Small intestine (tissue), 7 donors: ENCODE data around the gene KCNH2. TPM values are rescaled to one million over a fixed set of nuclear protein-coding genes. Genes with fewer than 3 reads are reported as not detected.

Experiments used
- DNase-seq, 2 donors: peaks; one replicate each; pipeline versions ENCODE4 v3.0.0 to v3.0.0-alpha.2; 2013
- FAIRE-seq: peaks from 2 replicates; lab custom pipeline; 2012; peaks lifted over from hg19 to GRCh38; lab: Jason Lieb, UNC
- H3K27ac ChIP-seq, 3 donors: one replicate each; pipeline ENCODE4 v1.5.1; 2013; ENCODE audit warnings: low read length in 2 of 3, mild to moderate bottlenecking in 2 of 3, control low read depth in 1 of 3, inconsistent platforms in 1 of 3, low read depth in 1 of 3, moderate library complexity in 1 of 3
- H3K27me3 ChIP-seq, 3 donors: one replicate each; pipeline ENCODE4 v1.6.1; 2013; ENCODE audit warnings: low read length in 3 of 3, inconsistent platforms in 1 of 3; ENCODE audit not compliant: control insufficient read depth in 3 of 3, insufficient read depth in 3 of 3
- H3K36me3 ChIP-seq, 3 donors: one replicate each; pipeline ENCODE4 v1.6.1; 2013; ENCODE audit warnings: low read length in 3 of 3, inconsistent platforms in 1 of 3, low read depth in 1 of 3, mild to moderate bottlenecking in 1 of 3, moderate library complexity in 1 of 3; ENCODE audit not compliant: control insufficient read depth in 3 of 3, insufficient read depth in 2 of 3
- H3K4me1 ChIP-seq, 3 donors: one replicate each; pipeline ENCODE4 v1.6.1; 2013; ENCODE audit warnings: low read length in 2 of 3, inconsistent platforms in 1 of 3, low read depth in 1 of 3, mild to moderate bottlenecking in 1 of 3, moderate library complexity in 1 of 3; ENCODE audit not compliant: control insufficient read depth in 3 of 3, insufficient read depth in 2 of 3
- H3K4me3 ChIP-seq, 3 donors: one replicate each; pipeline ENCODE4 v1.5.1; 2013; ENCODE audit warnings: low read length in 3 of 3, control low read depth in 1 of 3, inconsistent platforms in 1 of 3, low read depth in 1 of 3, mild to moderate bottlenecking in 1 of 3, moderate library complexity in 1 of 3
- H3K9me3 ChIP-seq, 2 donors: one replicate each; pipeline ENCODE4 v1.6.1; 2013; ENCODE audit warnings: low read depth in 1 of 2, low read length in 1 of 2; ENCODE audit not compliant: control insufficient read depth in 2 of 2, insufficient read depth in 1 of 2
- WGBS, 3 donors: extraction: QIAGEN DNeasy Blood & Tissue Kit; methylation state at CpG; one replicate each; pipeline ENCODE4 v1.1.7; 2013; 5-methylcytosine and 5-hydroxymethylcytosine counted together
- polyA plus RNA-seq, 4 donors: library from polyadenylated mRNA; stranded (reverse) in 3 of 4; unstranded in 1 of 4; fragments of 200-250 nt in 3 of 4; fragments of 120-200 nt in 1 of 4; gene quantifications; one replicate each; pipeline versions ENCODE4 v1.2.1 to v1.2.3, GENCODE V29; 2013
- donor health status: healthy with polysubstance abuse.
- donor health status: control.
- donor health status: control.
- donor health status: Bipolar disorder and iron deficiency.
- donor health status: healthy.

The KCNH2 gene
- polyA plus RNA-seq, 4 donors: 2.4 to 5.7 (median 3.7) TPM; not detected in 1

DNA sequence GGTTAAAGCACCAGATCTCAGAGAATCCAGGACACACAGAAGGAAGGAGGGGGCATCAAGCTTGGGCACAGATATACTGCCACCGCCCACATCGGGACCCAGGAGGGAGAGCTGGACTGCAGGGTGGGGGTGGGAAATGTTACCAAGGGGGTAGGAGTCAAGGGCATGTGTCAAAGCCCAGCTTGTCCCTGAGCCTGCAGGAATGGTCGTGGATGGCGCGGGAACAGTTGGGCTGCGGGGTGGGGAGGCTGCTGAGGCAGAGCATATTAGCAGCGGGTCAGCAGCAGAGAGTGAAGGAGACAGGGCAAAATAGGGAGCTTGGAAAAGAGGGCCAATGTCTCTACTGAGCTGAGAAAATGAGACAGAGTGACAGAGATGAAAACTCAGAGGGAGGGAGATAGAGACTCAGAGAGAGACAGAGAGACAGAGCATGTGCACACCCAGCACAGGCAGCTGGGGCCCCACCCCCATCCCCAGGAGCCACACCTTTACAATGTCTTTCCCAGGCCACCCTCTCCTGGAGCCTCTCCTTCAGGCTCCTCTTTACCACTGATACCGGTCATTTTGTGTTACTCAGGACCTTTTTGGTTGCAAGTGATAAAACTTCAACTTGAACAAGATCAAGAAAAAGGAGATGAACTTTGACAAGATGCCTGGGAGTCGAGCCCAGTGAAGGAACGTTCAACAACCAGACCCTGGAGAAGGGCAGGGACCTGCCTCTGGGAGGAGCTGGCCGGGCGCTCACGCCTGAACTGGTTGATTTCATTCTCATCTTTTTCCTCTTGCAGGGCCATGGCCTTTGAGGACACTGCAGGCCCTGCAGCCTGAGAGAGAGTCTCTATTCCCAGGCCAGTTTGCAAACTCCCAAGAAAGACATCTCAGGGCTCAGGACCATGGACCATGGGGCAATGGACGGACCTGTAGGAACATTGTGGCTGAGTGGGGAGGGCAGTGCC lies 75.8 kb downstream of the KCNH2 start:
- no peaks in the 10 kb centered on the region for H3K36me3 ChIP-seq
- peak overlapping the region; percentile 71 to 82 (median 74) for H3K27ac ChIP-seq
- no peaks in the 10 kb centered on the region for H3K9me3 ChIP-seq
- no peaks in the 10 kb centered on the region for H3K27me3 ChIP-seq
- FAIRE-seq (no peak), DNase-seq (peak; percentile 63 to 76)
- no peak overlapping the region for H3K4me3 ChIP-seq
- WGBS, 3 donors: 29 to 64% (median 47%) methylated on average over 14 of the region's 14 CpGs
- H3K4me1 ChIP-seq: peaks cover 0 to 34% (median 3%) of the 10 kb centered on the region in 3 donors

DNA sequence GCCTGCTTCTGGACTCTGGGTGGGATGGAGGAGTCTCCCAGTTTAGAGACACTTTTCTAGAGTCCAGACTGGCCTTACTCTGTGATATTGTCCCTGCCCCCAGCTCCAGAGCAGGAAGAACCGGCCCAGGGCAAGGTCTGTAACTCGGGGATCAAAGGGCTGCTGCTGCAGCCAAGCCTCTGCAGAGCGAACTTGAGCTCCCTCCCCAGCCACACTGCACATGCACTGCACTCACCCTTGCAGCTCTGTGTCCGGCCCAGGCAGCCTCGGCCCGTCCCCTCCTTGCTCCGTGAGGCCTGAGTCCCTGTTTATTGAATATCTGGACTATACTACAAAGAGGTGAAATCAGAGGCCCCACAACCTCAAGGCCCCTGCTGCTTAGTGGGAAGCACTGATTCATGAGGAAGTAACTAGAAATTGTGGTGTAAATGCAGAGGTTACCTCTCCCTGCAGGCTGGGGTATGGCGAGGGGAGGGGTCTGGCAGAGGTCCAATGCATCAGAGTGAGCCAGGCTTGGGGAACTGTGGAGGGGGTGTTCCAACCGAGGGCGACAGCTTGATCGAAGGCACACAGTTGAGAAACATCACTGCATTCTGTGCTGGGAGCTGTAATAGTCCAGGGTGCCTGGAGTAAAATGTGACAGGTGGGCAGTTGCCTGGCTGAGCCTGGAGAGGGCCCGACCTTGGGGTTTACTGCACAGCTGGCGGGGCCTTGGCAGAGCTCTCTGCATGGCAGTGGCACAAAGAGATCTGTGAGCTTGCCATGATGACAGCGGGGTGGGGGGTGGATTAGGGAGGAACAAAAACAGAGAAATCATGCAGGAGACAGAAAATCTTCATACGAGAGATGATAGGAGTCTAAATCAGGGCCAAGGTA lies 76.7 kb downstream of the KCNH2 start:
- FAIRE-seq (no peak), DNase-seq (peak; percentile 83 to 92)
- Histone ChIP-seq H3K27me3 (peaks cover 0 to 2% (median 0%) of the 10 kb centered on the region in 3 donors), H3K36me3 (no peaks in the 10 kb centered on the region), H3K27ac (peak overlapping the region; percentile 71 to 82 (median 74)), H3K4me3 (no peak overlapping the region), H3K4me1 (peaks cover 0 to 34% (median 3%) of the 10 kb centered on the region in 3 donors), H3K9me3 (no peaks in the 10 kb centered on the region)
- WGBS, 3 donors: 10 to 38% (median 28%) methylated on average over 15 of the region's 15 CpGs

DNA sequence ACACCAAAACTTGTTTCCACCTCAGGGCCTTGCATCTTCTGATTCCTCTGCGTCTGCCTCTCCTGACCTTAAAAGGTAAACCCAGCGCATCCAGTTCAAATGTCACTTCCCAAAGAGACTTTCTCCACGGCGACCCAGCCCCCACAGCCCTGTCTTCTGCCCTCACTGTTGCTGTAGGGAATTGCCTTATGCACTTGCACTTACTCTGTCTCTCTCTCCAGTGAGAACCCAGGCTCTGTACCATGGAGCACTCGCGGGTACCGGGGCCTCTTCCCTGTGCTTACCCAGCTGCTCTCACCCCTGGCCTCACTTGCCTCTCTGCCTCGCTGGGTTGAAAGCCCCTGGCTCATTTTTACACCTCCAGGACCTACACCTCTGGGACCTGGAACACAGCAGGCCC lies 77.4 kb downstream of the KCNH2 start:
- 24 to 64% (median 34%) methylated on average over 8 of the region's 8 CpGs for WGBS, 3 donors
- FAIRE-seq: no peak
- peaks cover 0 to 34% (median 3%) of the 10 kb centered on the region in 3 donors for H3K4me1 ChIP-seq
- H3K27ac ChIP-seq: peak overlapping the region; percentile 49 to 82 (median 74)
- H3K27me3 ChIP-seq: peaks cover 0 to 2% (median 0%) of the 10 kb centered on the region in 3 donors
- H3K36me3 ChIP-seq: no peaks in the 10 kb centered on the region
- DNase-seq: no peak
- no peak overlapping the region for H3K4me3 ChIP-seq
- no peaks in the 10 kb centered on the region for H3K9me3 ChIP-seq

DNA sequence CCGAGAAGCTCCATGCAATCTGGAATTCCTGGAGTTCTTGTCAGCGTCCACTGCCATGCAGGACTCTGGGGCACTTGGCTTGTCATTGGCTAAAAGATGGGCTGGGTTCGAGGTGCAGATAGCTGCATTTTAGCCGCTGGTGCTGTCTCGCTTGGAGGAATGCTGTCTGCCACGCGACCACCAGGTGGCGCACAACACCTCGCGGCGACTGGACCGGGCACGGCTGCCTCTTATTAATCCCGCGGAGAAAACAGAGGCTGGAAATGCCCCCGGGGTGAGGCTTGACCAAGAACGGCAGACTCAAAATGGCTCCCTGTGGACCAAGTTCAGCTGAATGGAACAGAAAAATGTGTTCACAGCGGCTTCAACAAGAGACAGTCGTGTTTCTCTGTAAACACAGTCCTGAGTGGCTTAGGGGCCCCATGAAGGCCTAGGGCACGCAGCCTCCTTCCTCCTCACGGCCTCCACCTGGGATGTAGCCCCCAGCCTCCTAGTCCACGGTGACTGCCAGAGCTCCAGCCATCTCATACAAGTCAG lies 79.6 kb downstream of the KCNH2 start:
- Histone ChIP-seq H3K36me3 (no peaks in the 10 kb centered on the region), H3K27me3 (peaks cover 0 to 2% (median 0%) of the 10 kb centered on the region in 3 donors), H3K4me1 (peaks cover 0 to 34% (median 3%) of the 10 kb centered on the region in 3 donors), H3K9me3 (peaks cover 0 to 3% of the 10 kb centered on the region in 2 donors), H3K4me3 (no peak overlapping the region), H3K27ac (peak overlapping the region in 1 of 3 donors; percentile 38)
- DNase-seq (peak; percentile 63 to 78), FAIRE-seq (no peak)
- 7 to 12% (median 9%) methylated on average over 22 of the region's 22 CpGs for WGBS, 3 donors

DNA sequence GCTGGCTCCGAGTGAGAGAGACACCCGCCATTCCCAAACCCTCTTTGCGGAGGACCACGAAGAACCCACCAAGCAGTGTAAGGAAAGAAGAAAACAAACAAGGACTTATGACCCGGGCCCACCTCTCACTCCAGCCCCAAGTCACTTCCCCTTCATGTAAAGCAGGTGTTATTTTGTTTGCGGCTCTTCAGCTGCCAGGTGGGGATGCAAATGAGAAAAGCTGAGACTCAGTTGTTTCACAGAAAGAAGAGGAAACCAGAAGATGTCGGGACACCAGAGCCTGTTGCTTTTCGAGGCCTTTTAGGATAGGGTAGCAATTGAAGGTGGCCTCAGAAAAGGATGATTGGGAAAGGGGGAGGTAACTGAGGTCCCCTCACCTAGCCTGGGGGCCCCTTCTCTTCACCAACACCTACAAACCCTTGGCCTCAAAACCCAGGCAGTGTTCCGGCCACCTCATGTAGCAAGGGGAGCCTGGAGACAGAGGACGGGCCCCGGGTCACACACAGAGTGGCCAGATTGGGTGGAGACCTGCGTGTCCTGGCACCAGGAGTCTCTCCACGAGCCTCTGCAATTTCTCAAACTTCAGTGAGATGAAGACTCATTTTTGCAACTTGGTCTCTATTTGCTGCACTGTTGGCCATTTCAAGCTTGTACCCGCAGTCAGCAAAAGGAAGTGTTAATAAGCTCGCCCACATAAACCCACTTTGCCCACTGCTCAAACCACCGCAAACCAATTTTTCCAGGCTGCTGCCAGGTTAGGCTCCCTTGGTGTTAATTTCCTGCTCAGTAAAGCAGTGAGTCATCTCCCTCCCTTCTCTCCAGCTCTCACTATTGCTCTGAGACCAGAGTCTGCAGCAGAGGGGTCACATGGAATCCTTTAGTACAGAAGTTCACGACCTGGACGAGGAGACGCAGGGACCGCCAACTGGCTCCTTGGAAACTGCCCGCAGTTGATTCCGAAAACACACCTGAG lies 80.3 kb downstream of the KCNH2 start:
- Histone ChIP-seq H3K36me3 (no peaks in the 10 kb centered on the region), H3K9me3 (peaks cover 0 to 10% of the 10 kb centered on the region in 2 donors), H3K27ac (peak overlapping the region in 1 of 3 donors; percentile 75), H3K4me1 (peaks cover 0 to 33% (median 3%) of the 10 kb centered on the region in 3 donors), H3K27me3 (peaks cover 0 to 2% (median 0%) of the 10 kb centered on the region in 3 donors), H3K4me3 (no peak overlapping the region)
- FAIRE-seq: no peak
- 49 to 55% (median 55%) methylated on average over 22 of the region's 22 CpGs for WGBS, 3 donors
- no peak for DNase-seq

DNA sequence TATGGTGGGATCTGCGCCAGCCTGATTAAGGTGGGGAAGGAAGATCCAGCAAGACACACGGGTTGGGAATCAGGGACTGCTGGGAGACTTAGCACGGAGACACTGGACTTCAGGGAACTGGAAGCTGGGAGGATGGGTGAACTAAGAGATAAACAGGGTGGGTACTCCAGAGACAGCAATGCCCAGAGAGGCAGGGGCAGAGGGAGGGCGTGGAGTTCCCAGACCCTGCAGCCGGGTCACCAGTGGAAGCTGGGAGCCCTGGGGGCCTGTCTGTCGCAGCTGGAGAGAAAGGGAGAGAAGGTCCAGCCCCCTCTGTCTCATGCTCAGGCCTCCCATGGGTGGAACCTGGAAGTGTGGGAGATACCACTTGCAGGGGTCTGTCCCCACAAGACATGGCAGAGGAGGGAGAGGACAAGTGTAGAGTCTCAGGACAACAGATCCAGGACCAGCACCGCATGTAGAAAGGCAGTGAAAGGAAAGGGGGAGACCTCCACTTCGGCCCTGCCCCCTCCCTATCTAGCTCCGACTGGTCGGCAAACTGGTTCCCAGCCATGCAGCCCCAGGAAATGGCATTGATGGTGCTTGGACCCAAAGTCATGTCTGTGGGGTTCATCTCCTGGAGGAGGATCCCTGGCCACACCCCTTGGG lies 81.4 kb downstream of the KCNH2 start:
- peaks cover 0 to 23% (median 0%) of the 10 kb centered on the region in 3 donors for H3K4me1 ChIP-seq

DNA sequence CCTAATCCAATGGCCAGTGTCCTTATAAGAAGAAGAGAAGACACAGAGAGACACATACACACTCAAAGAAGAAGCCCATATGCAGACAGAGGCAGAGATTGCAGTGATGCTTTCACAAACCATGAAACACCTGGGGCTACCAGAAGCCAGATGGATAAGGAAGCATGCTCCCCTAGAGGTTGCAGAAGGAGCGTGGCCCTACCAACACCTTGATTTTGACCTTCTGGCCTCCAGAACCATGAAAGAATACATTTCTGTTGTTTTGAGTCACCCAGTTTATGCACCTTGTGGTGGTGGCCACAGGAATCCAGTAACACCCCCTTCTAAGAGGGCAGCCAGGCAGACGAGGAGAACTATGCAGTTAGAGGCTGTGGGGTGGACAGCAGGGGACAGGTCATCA lies 82.3 kb downstream of the KCNH2 start:
- Histone ChIP-seq H3K4me1 (peaks cover 0 to 15% (median 0%) of the 10 kb centered on the region in 3 donors), H3K36me3 (no peaks in the 10 kb centered on the region), H3K9me3 (peaks cover 0 to 11% of the 10 kb centered on the region in 2 donors), H3K27me3 (peaks cover 0 to 2% (median 0%) of the 10 kb centered on the region in 3 donors), H3K27ac (no peak overlapping the region), H3K4me3 (no peak overlapping the region)
- FAIRE-seq (no peak), DNase-seq (no peak)
- 59 to 70% (median 65%) methylated on average over 2 of the region's 2 CpGs for WGBS, 3 donors

More for the DNA sequence above, 81.4 kb downstream of the KCNH2 start:
- no peak overlapping the region for H3K4me3 ChIP-seq
- H3K27ac ChIP-seq: peak overlapping the region in 1 of 3 donors; percentile 75
- H3K36me3 ChIP-seq: no peaks in the 10 kb centered on the region
- FAIRE-seq (no peak), DNase-seq (no peak)
- H3K9me3 ChIP-seq: peaks cover 0 to 11% of the 10 kb centered on the region in 2 donors
- H3K27me3 ChIP-seq: peaks cover 0 to 2% (median 0%) of the 10 kb centered on the region in 3 donors
- 69 to 72% (median 70%) methylated on average over 9 to 10 of the region's 10 CpGs for WGBS, 3 donors
